Activated T-helper 1 cell treated with Interleukin-2 at 50 U/mL for 16 hours (primary cell): ENCODE measurements around the gene NAP1L4.

ENCODE experiments used
- DNase-seq: peaks from one replicate; pipeline ENCODE4 v3.0.0-alpha.2; 2020; ENCODE audit warnings: low read depth

NAP1L4 gene

GRCh38 chr11:3010521-3011275 lies 18.6 kb upstream of the NAP1L4 start:
- DNase-seq, result no peak

GRCh38 chr11:3010004-3010403 lies 17.9 kb upstream of the NAP1L4 start:
- no peak for DNase-seq

- no peak for DNase-seq
These were observed 17.4 kb upstream of the NAP1L4 start for GRCh38 chr11:3009481-3009880.

GRCh38 chr11:3008746-3009336 lies 16.7 kb upstream of the NAP1L4 start:
- DNase-seq, result no peak

GRCh38 chr11:3007404-3008010 lies 15.4 kb upstream of the NAP1L4 start:
- DNase-seq, result no peak

- DNase-seq, result no peak
These were observed 14.6 kb upstream of the NAP1L4 start for GRCh38 chr11:3006505-3007260.

GRCh38 chr11:3004481-3004880 lies 12.4 kb upstream of the NAP1L4 start:
- DNase-seq, result no peak

- DNase-seq, result no peak
These were observed 11.5 kb upstream of the NAP1L4 start for GRCh38 chr11:3003396-3004231.

- no peak for DNase-seq
These were observed 10.7 kb upstream of the NAP1L4 start for GRCh38 chr11:3002871-3003270.

- DNase-seq, result no peak
These were observed 10.3 kb upstream of the NAP1L4 start for GRCh38 chr11:3002351-3002861.

- DNase-seq, result no peak
These were observed 9.4 kb upstream of the NAP1L4 start for GRCh38 chr11:3001496-3001895.

GRCh38 chr11:3000032-3000961 lies 8.2 kb upstream of the NAP1L4 start:
- no peak for DNase-seq

GRCh38 chr11:2999464-2999998 lies 7.4 kb upstream of the NAP1L4 start:
- no peak for DNase-seq

- no peak for DNase-seq
These were observed 6.1 kb upstream of the NAP1L4 start for GRCh38 chr11:2998073-2998850.

GRCh38 chr11:2997406-2997805 lies 5.3 kb upstream of the NAP1L4 start:
- no peak for DNase-seq

- DNase-seq, result no peak
These were observed 4.8 kb upstream of the NAP1L4 start for GRCh38 chr11:2996976-2997375.

GRCh38 chr11:2995893-2996554 lies 3.9 kb upstream of the NAP1L4 start:
- no peak for DNase-seq

- no peak for DNase-seq
These were observed 3.0 kb upstream of the NAP1L4 start for GRCh38 chr11:2995031-2995561.

GRCh38 chr11:2994336-2994730 lies 2.2 kb upstream of the NAP1L4 start:
- DNase-seq, result no peak
